Measurements from ENCODE around the gene COX20. TPM values are rescaled to one million over a fixed set of nuclear protein-coding genes. Genes with fewer than 3 reads are reported as not detected.
A peak's percentile ranks its signal among the peaks of the same experiment; 100 is the strongest.

Gene COX20
- total and polyA plus RNA-seq, 2 of the 13 experiments (the other 11 are each of a cell fraction or from before 2014, with no cell fraction given), result 34.4 to 95.8 TPM

DNA sequence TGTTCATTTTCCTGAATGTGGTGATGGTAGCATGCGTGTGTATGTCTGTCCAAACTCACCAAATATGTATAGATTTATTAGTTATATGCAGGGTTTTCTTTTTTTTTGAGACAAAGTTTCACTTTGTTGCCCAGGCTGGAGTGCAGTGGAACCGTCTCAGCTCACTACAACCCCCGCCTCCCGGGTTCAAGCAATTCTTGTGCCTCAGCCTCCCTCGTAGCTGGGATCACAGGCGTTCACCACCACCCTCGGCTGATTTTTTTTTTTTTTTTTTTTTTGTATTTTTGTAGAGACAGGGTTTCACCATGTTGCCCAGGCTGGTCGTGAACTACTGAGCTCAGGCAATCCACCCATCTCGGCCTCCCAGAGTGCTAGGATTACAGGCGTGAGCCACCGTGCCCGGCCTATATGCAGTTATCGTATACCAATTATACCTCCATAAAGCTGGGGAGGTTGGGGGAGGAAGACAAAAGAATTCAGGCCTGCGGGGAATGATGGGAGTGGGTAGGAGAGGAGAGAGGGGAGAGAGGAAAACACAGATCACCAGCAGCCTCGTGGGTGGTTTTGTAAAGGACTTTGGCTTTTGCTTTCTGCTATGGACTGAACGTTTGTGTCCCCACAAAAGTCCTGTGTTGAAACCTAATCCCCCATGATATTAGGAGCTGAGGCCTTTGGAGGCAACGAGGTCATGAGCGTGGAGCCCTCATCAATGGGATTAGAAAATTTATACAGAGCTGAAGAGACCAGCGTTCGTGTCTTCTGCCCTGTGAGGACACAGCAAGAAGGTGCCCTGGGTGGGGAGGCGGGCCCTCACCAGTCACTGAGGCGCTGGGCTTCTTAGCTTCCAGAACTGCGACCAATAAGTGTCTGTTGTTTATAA, 33.3 kb downstream of the COX20 start (continued):
- TF ChIP-seq HHEX (CRISPR knock-in tag; IDR thresholded peaks at IDR 0.05) (0 out of 2 replicates have a peak, but pooled peaks have one; percentile 11), ZNF232 (CRISPR knock-in tag; IDR thresholded peaks at IDR 0.05; ENCODE audit: borderline replicate concordance) (peak; percentile 3; the same call in 1 of the 2 replicates), PITX1 (CRISPR knock-in tag; IDR thresholded peaks at IDR 0.05) (peak; percentile 60; the same call in 1 of the 2 replicates), CCDC6 (CRISPR knock-in tag; IDR thresholded peaks at IDR 0.05) (0 out of 2 replicates have a peak, but pooled peaks have one; percentile 27), POLR2G (IDR thresholded peaks at IDR 0.05; ENCODE audit: low read depth, low read length) (peak; percentile 38; the same call in 1 of the 2 replicates), ZNF547 (CRISPR knock-in tag; IDR thresholded peaks at IDR 0.05) (no peak)
- TF ChIP-seq, protein P1, sequence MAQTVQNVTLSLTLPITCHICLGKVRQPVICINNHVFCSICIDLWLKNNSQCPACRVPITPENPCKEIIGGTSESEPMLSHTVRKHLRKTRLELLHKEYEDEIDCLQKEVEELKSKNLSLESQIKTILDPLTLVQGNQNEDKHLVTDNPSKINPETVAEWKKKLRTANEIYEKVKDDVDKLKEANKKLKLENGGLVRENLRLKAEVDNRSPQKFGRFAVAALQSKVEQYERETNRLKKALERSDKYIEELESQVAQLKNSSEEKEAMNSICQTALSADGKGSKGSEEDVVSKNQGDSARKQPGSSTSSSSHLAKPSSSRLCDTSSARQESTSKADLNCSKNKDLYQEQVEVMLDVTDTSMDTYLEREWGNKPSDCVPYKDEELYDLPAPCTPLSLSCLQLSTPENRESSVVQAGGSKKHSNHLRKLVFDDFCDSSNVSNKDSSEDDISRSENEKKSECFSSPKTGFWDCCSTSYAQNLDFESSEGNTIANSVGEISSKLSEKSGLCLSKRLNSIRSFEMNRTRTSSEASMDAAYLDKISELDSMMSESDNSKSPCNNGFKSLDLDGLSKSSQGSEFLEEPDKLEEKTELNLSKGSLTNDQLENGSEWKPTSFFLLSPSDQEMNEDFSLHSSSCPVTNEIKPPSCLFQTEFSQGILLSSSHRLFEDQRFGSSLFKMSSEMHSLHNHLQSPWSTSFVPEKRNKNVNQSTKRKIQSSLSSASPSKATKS (CRISPR knock-in tag; IDR thresholded peaks at IDR 0.05), result 0 out of 2 replicates have a peak, but pooled peaks have one; percentile 24
- TF ChIP-seq, protein P2, sequence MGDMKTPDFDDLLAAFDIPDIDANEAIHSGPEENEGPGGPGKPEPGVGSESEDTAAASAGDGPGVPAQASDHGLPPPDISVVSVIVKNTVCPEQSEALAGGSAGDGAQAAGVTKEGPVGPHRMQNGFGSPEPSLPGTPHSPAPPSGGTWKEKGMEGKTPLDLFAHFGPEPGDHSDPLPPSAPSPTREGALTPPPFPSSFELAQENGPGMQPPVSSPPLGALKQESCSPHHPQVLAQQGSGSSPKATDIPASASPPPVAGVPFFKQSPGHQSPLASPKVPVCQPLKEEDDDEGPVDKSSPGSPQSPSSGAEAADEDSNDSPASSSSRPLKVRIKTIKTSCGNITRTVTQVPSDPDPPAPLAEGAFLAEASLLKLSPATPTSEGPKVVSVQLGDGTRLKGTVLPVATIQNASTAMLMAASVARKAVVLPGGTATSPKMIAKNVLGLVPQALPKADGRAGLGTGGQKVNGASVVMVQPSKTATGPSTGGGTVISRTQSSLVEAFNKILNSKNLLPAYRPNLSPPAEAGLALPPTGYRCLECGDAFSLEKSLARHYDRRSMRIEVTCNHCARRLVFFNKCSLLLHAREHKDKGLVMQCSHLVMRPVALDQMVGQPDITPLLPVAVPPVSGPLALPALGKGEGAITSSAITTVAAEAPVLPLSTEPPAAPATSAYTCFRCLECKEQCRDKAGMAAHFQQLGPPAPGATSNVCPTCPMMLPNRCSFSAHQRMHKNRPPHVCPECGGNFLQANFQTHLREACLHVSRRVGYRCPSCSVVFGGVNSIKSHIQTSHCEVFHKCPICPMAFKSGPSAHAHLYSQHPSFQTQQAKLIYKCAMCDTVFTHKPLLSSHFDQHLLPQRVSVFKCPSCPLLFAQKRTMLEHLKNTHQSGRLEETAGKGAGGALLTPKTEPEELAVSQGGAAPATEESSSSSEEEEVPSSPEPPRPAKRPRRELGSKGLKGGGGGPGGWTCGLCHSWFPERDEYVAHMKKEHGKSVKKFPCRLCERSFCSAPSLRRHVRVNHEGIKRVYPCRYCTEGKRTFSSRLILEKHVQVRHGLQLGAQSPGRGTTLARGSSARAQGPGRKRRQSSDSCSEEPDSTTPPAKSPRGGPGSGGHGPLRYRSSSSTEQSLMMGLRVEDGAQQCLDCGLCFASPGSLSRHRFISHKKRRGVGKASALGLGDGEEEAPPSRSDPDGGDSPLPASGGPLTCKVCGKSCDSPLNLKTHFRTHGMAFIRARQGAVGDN (CRISPR knock-in tag; IDR thresholded peaks at IDR 0.05), result peak; percentile 29; the same call in 1 of the 2 replicates
- TF ChIP-seq, protein P3, sequence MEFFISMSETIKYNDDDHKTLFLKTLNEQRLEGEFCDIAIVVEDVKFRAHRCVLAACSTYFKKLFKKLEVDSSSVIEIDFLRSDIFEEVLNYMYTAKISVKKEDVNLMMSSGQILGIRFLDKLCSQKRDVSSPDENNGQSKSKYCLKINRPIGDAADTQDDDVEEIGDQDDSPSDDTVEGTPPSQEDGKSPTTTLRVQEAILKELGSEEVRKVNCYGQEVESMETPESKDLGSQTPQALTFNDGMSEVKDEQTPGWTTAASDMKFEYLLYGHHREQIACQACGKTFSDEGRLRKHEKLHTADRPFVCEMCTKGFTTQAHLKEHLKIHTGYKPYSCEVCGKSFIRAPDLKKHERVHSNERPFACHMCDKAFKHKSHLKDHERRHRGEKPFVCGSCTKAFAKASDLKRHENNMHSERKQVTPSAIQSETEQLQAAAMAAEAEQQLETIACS (CRISPR knock-in tag; IDR thresholded peaks at IDR 0.05), result 0 out of 2 replicates have a peak, but pooled peaks have one; percentile 21
- TF ChIP-seq, protein P4, sequence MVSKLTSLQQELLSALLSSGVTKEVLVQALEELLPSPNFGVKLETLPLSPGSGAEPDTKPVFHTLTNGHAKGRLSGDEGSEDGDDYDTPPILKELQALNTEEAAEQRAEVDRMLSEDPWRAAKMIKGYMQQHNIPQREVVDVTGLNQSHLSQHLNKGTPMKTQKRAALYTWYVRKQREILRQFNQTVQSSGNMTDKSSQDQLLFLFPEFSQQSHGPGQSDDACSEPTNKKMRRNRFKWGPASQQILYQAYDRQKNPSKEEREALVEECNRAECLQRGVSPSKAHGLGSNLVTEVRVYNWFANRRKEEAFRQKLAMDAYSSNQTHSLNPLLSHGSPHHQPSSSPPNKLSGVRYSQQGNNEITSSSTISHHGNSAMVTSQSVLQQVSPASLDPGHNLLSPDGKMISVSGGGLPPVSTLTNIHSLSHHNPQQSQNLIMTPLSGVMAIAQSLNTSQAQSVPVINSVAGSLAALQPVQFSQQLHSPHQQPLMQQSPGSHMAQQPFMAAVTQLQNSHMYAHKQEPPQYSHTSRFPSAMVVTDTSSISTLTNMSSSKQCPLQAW (CRISPR knock-in tag; IDR thresholded peaks at IDR 0.05), result 0 out of 2 replicates have a peak, but pooled peaks have one; percentile 15
- TF ChIP-seq, protein P5, sequence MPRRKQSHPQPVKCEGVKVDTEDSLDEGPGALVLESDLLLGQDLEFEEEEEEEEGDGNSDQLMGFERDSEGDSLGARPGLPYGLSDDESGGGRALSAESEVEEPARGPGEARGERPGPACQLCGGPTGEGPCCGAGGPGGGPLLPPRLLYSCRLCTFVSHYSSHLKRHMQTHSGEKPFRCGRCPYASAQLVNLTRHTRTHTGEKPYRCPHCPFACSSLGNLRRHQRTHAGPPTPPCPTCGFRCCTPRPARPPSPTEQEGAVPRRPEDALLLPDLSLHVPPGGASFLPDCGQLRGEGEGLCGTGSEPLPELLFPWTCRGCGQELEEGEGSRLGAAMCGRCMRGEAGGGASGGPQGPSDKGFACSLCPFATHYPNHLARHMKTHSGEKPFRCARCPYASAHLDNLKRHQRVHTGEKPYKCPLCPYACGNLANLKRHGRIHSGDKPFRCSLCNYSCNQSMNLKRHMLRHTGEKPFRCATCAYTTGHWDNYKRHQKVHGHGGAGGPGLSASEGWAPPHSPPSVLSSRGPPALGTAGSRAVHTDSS (CRISPR knock-in tag; conservative IDR thresholded peaks at IDR 0.05), result 0 out of 2 replicates have a peak, but pooled peaks have one; percentile 16

All from HepG2 (cell line).